ENCODE results near the gene ASAP2.
A peak's percentile ranks its signal among the peaks of the same experiment; 100 is the strongest.

The ASAP2 gene

DNA sequence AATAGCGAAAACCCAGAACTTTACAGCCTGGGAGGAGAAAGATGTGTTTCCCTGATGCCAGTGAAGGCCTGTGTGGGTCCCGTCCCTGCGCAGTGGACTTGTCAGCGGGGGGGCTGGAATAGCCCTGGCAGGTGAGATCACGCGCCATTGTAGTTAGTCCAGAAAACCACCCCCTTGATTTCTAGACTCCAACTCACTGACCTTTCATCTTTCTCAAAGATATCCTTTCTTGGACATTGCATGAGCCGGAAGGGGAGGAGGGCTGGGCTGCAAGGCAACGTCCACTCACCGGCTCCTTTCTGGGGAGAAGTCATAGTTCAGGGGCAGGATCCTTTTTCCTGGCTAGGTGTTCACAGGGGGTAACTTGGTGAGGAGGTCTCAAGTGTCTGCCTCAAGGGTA is 22.3 kb upstream of the ASAP2 start:
- DNase-seq, result no peak

DNA sequence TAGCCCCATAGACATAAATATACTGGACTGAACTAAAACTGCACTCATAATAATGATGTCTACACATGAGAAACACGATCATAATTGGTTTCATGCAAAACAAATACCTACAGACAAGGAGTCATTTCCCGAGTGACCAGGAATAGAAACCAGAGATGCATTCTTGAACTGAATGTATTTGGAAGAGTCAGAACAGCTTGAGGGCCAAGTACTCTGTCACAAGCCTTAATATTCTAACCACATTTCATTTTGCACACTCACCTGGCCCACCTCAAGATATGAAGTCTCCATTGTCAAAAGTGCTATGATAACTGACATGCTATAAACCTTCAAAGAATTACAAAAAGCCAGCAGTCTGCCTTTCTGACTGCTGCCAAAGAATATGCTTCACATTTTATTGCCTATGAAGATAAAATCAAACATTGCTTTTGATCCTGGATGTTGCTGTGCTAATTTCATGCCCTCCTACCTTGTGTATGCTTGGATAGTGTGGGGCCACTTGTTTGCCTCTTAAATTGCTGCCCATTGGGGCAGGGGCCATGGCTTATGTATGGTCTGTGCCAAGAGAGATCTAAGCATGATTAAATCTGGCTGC is 18.9 kb upstream of the ASAP2 start:
- no peak for DNase-seq

DNA sequence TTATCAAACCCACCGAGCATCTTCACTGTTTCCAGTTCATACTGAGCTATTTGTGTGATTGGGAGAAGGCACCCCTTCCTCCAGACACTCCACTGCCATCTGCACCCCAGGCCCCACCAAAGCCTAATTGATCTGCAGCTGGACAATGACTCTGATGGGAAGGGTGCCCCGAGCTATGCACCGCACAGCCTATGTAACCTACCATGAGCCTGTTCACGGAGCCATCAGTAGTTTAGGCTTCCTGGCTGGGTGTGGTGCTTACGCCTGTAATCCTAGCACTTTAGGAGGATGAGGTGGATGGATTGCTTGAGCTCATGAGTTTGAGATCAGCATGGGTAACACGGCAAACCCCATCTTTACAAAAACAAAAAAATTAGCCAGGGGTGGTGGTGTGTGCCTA is 17.8 kb upstream of the ASAP2 start:
- no peak for DNase-seq

GRCh38 chr2:9189901-9190300 is 16.7 kb upstream of the ASAP2 start:
- no peak for DNase-seq

GRCh38 chr2:9191041-9191481 is 15.6 kb upstream of the ASAP2 start:
- no peak for DNase-seq

DNA sequence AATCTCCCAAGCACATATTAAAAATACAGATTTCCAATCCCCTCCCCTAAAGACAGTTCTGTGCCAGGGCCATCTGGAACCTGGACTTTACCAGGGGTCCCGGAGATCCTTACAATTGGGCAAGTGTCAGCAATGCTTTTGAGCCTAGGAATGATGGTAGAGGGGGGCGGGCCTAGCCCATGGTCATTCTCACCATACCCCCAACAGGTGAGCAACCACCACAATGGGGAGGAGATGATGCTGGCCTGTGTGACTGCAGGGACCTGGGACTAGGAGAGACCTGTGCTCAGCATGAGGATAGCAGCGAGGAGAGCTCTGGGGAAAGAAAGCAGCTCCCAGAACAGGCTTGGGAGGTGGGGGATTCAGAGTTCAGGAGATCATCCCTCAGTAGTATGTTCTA is 13.9 kb upstream of the ASAP2 start:
- no peak for DNase-seq

DNA sequence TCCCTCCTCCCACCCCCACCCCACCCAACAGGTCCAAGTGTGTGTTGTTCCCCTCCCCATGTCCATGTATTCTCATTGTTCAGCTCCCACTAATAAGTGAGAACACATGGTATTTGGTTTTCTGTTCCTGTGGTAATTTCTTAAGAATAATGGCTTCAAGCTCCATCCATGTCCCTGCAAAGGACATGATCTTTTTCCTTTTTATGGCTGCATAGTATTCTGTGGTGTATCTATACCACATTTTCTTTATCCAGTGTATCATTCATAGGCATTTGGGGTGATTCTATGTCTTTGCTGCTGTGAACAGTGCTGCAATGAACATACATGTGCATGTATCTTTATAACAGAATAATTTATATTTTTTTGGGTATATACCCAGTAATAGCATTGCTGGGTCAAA is 12.3 kb upstream of the ASAP2 start:
- DNase-seq, result no peak

GRCh38 chr2:9196637-9197036 is 10.0 kb upstream of the ASAP2 start:
- DNase-seq, result no peak

DNA sequence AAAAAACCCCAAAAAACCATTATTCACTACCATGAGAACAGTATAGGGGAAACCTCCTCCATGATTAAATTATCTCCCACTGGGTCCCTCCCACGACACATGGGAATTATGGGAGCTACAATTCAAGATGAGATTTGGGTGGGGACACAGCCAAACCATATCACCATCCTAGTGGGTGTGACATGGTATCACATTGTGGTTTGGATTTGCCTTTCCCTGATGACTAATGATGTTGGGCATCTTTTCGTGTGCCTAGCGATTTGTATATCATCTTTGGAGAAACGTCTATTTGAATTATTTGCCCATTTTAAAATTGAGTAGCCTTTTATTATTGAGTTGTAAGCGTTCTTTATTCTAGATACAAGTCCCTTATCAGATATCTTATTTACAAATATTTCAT is 8.7 kb upstream of the ASAP2 start:
- no peak for DNase-seq

GRCh38 chr2:9199716-9200632 is 6.6 kb upstream of the ASAP2 start:
- no peak for DNase-seq

GRCh38 chr2:9200633-9201015 is 6.0 kb upstream of the ASAP2 start:
- DNase-seq, result no peak

GRCh38 chr2:9201185-9201891 is 5.3 kb upstream of the ASAP2 start:
- DNase-seq, result no peak

GRCh38 chr2:9203006-9203405 is 3.6 kb upstream of the ASAP2 start:
- no peak for DNase-seq

- no peak for DNase-seq
Observed at GRCh38 chr2:9203876-9204275, 2.7 kb upstream of the ASAP2 start.

- DNase-seq, result no peak
Observed at GRCh38 chr2:9204939-9205338, 1.7 kb upstream of the ASAP2 start.

- no peak for DNase-seq
Observed at GRCh38 chr2:9205486-9205885, 1.1 kb upstream of the ASAP2 start.

DNA sequence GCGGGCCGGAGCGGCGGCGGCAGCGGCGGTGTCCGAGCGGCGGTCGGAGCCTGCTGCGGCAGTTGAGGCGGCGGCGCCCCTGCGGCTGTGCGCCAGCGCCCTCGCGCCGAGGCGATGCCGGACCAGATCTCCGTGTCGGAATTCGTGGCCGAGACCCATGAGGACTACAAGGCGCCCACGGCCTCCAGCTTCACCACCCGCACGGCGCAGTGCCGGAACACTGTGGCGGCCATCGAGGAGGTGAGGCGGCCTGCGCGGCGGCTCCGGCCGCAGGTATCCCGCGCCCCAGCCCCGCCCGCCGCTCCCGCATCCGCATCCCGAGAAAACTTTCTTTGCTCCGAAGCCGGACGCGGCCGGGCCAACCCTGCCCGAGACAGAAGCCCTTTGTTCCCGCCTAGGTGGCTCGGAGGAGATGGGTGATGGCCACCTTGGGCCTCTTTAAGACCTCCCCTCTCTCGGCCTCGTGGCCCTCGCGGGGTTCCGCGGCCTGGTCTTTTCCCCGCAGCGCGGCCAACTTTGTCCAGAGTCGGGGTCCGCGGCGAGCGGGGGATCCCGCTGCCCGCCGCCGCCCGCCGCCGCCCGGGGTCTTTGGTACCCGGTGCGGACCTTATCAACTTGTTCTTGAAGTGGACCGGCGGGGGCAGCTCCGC is 504 bp downstream of the ASAP2 start:
- DNase-seq, result peak in 1 of 2 experiments; percentile 46

- DNase-seq, result peak in 1 of 2 experiments; percentile 68
Observed at GRCh38 chr2:9207641-9208311, 1.2 kb downstream of the ASAP2 start.

GRCh38 chr2:9208875-9209274 is 2.3 kb downstream of the ASAP2 start:
- DNase-seq, result no peak

DNA sequence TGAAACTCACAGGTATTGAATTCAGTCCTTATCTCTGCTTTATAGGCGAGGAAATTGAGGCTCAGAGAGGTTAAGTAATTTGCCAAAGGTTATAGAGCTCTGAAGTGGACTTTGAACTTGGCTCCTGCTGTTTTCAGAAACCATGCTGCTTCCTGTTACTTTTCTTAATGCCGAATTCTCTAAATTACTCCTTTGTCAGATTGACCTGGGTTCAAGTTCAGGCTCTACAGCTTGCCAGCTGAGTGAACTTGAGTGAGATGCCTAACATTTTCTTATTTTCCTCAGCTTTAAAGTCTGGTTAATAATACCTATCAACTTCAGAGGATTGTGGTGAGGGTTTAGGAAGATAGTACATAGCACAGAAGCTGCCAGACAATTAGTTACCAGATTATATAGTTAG is 3.4 kb downstream of the ASAP2 start:
- DNase-seq, result no peak

- DNase-seq, result peak in 1 of 2 experiments; percentile 30
Observed at GRCh38 chr2:9211496-9211895, 4.9 kb downstream of the ASAP2 start.

DNA sequence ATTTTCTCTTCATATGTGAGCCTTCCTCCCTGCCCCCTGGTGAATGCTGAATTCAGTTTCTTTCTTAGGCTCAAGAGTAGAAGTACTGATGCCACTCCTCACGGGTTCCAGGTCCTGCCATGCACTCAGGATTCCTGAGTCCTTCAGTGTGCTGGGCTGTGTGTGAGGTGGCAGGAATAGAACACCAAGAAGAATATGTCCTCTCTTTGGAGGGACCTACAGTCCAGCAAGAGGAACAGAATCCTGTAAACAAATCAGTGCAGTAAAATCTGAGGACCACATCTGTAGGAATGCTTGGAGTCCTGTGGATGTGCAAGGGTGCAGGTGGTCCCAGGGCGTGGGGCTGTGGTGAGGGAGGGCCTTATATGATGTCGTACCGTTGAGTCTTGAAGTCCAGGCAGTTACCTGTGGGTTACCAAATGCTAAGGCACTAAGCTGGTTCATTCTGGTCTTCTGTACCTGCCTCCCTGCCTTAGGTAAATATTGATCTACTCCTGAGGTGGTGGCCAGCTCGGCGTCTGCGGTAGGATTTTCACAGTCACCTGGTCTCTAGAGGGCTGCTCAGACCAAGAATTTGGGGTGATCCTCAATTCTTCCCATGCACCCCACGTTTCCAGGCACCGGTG is 5.5 kb downstream of the ASAP2 start:
- DNase-seq, result no peak

Measured in NCI-H2081 (cell line).